ENCODE data around the gene RNF157.

GRCh38 chr17:76191896-76192295 is 48.4 kb downstream of the RNF157 start:
- TF ChIP-seq EZH2 (IDR thresholded peaks at IDR 0.05) (no peak), POLR2AphosphoS5 (IDR thresholded peaks at IDR 0.05; ENCODE audit: borderline replicate concordance, low read depth, low read length) (no peak), FOXP2 (optimal IDR thresholded peaks at IDR 0.05; ENCODE audit: control extremely low read depth, extremely low read length, insufficient read depth) (no peak)
